HepG2 (cell line): Measurements from ENCODE around the gene UBP1. TPM values are rescaled to one million over a fixed set of nuclear protein-coding genes. Genes with fewer than 3 reads are reported as not detected.

Experiments used
- ATAC-seq: fragments of 200-7000 bp; cut with Tn5 transposase; 3 replicates; pipeline ENCODE4 v1.9.1; 2020; ENCODE audit warnings: mild to moderate bottlenecking, moderate library complexity
- BruUV-seq: library from RNA; stranded (reverse); fragments of 400-500 nt; replicated peaks from 2 replicates; lab custom pipeline; 2021; lab: Mats Ljungman, UMichigan
- CTCF ChIA-PET: fragments of 300-600 bp; formaldehyde crosslinking; extraction: SDS; loops from one replicate; lab custom pipeline; 2021; ENCODE audit warnings: low total read pairs, inconsistent platforms, low intra/inter-chr PET ratio; lab: Yijun Ruan, JAX
- POLR2A ChIA-PET: fragments of 350-600 bp; sonication (Branson Sonifier 250); formaldehyde crosslinking; loops from one replicate; lab custom pipeline; 2020; ENCODE audit warnings: antibody characterized with exemption, inconsistent platforms; lab: Yijun Ruan, JAX
- DNase-seq: peaks from one replicate; pipeline ENCODE4 v3.0.0-alpha.2; 2015; ENCODE audit warnings: low spot score
- FAIRE-seq: peaks from 3 replicates; lab custom pipeline; 2011; peaks lifted over from hg19 to GRCh38; lab: Jason Lieb, UNC
- H2AFZ ChIP-seq: one replicate; pipeline ENCODE4 v1.6.1; 2011; ENCODE audit warnings: low read length, inconsistent platforms
- H3K27ac ChIP-seq: fragments of 300-600 bp; 3 replicates; pipeline ENCODE4 v1.8.0; 2011; ENCODE audit warnings: mixed run types, mild to moderate bottlenecking, mixed read lengths, low read length, inconsistent platforms; ENCODE audit not compliant: insufficient read depth; ENCODE audit errors: extremely low read length
- H3K27me3 ChIP-seq, 2 experiments: fragments of 200-600 bp in 1 of 2; 2 replicates in 1 of 2; 3 replicates in 1 of 2; pipeline versions ENCODE4 v1.6.0 to v1.8.0; 2011; ENCODE audit warnings: low read length in 2 of 2, mild to moderate bottlenecking in 2 of 2, moderate library complexity in 2 of 2, inconsistent platforms in 1 of 2; ENCODE audit not compliant: insufficient read depth in 2 of 2, control insufficient read depth in 1 of 2
- H3K36me3 ChIP-seq, 2 experiments: fragments of 200-600 bp in 1 of 2; replicated peaks in 1 of 2; 2 replicates in 1 of 2; 3 replicates in 1 of 2; pipeline versions ENCODE4 v1.5.1 to v1.8.0; 2011; ENCODE audit warnings: low read length in 2 of 2, inconsistent platforms in 1 of 2; ENCODE audit not compliant: insufficient read depth in 2 of 2, control insufficient read depth in 1 of 2
- H3K4me1 ChIP-seq: 2 replicates; pipeline ENCODE4 v1.5.1; 2012; ENCODE audit warnings: low read length, inconsistent platforms; ENCODE audit not compliant: insufficient read depth
- H3K4me2 ChIP-seq: 2 replicates; pipeline ENCODE4 v1.6.0; 2011; ENCODE audit warnings: low read depth, low read length, inconsistent platforms
- H3K4me3 ChIP-seq, 3 experiments: fragments of 200-600 bp in 1 of 3; sonication (generic), shearing (Covaris generic) in 1 of 3; replicated peaks in 1 of 3; 2 replicates each; pipeline ENCODE4 v1.5.1; 2011 to 2016; ENCODE audit warnings: low read length in 3 of 3, inconsistent platforms in 2 of 3, low read depth in 2 of 3, mild to moderate bottlenecking in 2 of 3, control low read depth in 1 of 3, mixed read lengths in 1 of 3; ENCODE audit not compliant: insufficient read depth in 1 of 3
- H3K79me2 ChIP-seq: one replicate; pipeline ENCODE4 v1.6.1; 2011; ENCODE audit warnings: low read length, inconsistent platforms; ENCODE audit not compliant: insufficient read depth
- H3K9ac ChIP-seq: 2 replicates; pipeline ENCODE4 v1.6.0; 2011; ENCODE audit warnings: mild to moderate bottlenecking, low read depth, low read length, inconsistent platforms; ENCODE audit not compliant: insufficient read depth
- H3K9me3 ChIP-seq: 2 replicates; pipeline ENCODE4 v1.5.1; 2012; ENCODE audit warnings: mild to moderate bottlenecking, low read length
- H4K20me1 ChIP-seq: 2 replicates; pipeline ENCODE4 v1.6.0; 2011; ENCODE audit warnings: inconsistent platforms, mild to moderate bottlenecking, low read length, moderate library complexity; ENCODE audit not compliant: insufficient read depth
- BCL6 ChIP-seq: IDR thresholded peaks from 2 replicates; pipeline ENCODE4 v1.6.1; 2016; ENCODE audit warnings: missing genetic modification reagents, missing compliant biosample characterization
- ZBTB33 ChIP-seq: sonication (generic); formaldehyde crosslinking; IDR thresholded peaks from 2 replicates; pipeline ENCODE4 v1.4.0; 2020; ENCODE audit warnings: missing genetic modification reagents
- ZNF12 ChIP-seq: sonication (generic); formaldehyde crosslinking; IDR thresholded peaks from 2 replicates; pipeline ENCODE4 v1.5.0; 2020; ENCODE audit warnings: missing genetic modification reagents
- WGBS: methylation state at CpG from one replicate; pipeline ENCODE4 v1.1.6; 2017; ENCODE audit warnings: low lambda C conversion rate; 5-methylcytosine and 5-hydroxymethylcytosine counted together
- in situ Hi-C: cut with HindIII; loops from 2 replicates; pipeline ENCODE4 v1.10.0; 2017; ENCODE audit warnings: low pct_unique_long_range_greater_than_20kb; ENCODE audit not compliant: extremely low pct_ligation_motif_present
- intact Hi-C: fragments of 100-400 bp; cut with micrococcal nuclease; formaldehyde crosslinking; loops from one replicate; pipeline ENCODE4 v1.10.0; 2022; ENCODE audit not compliant: unreplicated experiment
- polyA plus RNA-seq, 8 experiments: library from polyadenylated mRNA; depleted of rRNA in 3 of 8; stranded (reverse) in 7 of 8; unstranded in 1 of 8; fragments of >200 nt; fragmentation: Illumina TruSeq in 4 of 8; extraction: Trizol in 4 of 8; gene quantifications; 2 replicates each; pipeline versions ENCODE4 v1.2.1 to v1.2.3, GENCODE V29; 2011 to 2016; ENCODE audit warnings: low read depth in 4 of 8, missing spikeins in 1 of 8, mixed read lengths in 1 of 8; ENCODE audit not compliant: insufficient read depth in 1 of 8
- total RNA-seq, 5 experiments: library from RNA; depleted of rRNA; stranded (reverse); fragments of >200 nt; fragmentation: Illumina TruSeq; extraction: Trizol; gene quantifications; 2 replicates each; pipeline ENCODE4 v1.2.3, GENCODE V29; 2016; ENCODE audit warnings: low read depth in 1 of 5
- TF ChIP-seq, protein P1 (sequence below): sonication (generic); formaldehyde crosslinking; IDR thresholded peaks from 2 replicates; pipeline ENCODE4 v1.5.1; 2020; ENCODE audit warnings: missing genetic modification reagents, mild to moderate bottlenecking, borderline replicate concordance

Gene UBP1
- total and polyA plus RNA-seq, 2 of the 13 experiments (the other 11 are each of a cell fraction or from before 2014, with no cell fraction given) = 48.3 to 79.9 TPM

DNA sequence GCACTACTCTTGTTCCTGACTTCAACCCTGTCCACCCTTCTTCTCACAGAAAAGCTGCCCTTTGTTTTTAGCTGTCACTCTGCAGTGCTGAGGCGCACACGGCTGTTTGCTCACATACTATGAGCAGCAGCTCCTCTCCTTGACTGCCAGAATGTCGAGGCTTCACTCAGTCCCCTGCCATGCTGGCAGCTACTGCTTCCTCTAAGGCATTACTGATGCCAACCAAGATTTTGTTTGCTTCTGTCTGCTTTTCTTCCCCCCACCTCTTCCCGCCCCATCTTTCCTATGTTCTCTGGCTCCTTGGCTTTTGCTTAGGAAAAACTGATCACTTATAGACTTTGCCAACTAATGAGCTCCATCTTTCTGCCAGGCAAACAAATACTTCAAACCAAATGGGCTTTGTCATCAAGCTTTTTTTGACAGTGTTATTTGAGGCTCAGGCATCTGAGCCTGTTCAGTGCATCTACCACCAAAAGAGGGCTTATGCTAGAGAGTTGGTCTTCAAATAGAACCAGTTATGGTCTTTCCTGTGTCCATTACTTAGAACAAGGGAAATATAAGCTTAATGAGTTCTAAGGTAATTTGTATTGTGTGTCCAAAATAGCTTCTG lies 81.9 kb downstream of the UBP1 start:
- no peak overlapping the region for H3K27ac ChIP-seq
- CTCF ChIA-PET = no interaction called here

GRCh38 chr3:33355611-33356010 lies 84.6 kb downstream of the UBP1 start:
- no peaks in the 10 kb centered on the region for H3K79me2 ChIP-seq
- no peak for DNase-seq
- WGBS = 39% methylated on average over 5 of the region's 5 CpGs
- FAIRE-seq = no peak
- peak; percentile 59 for TF ChIP-seq BCL6 (CRISPR knock-in tag)
- TF ChIP-seq, protein P1, sequence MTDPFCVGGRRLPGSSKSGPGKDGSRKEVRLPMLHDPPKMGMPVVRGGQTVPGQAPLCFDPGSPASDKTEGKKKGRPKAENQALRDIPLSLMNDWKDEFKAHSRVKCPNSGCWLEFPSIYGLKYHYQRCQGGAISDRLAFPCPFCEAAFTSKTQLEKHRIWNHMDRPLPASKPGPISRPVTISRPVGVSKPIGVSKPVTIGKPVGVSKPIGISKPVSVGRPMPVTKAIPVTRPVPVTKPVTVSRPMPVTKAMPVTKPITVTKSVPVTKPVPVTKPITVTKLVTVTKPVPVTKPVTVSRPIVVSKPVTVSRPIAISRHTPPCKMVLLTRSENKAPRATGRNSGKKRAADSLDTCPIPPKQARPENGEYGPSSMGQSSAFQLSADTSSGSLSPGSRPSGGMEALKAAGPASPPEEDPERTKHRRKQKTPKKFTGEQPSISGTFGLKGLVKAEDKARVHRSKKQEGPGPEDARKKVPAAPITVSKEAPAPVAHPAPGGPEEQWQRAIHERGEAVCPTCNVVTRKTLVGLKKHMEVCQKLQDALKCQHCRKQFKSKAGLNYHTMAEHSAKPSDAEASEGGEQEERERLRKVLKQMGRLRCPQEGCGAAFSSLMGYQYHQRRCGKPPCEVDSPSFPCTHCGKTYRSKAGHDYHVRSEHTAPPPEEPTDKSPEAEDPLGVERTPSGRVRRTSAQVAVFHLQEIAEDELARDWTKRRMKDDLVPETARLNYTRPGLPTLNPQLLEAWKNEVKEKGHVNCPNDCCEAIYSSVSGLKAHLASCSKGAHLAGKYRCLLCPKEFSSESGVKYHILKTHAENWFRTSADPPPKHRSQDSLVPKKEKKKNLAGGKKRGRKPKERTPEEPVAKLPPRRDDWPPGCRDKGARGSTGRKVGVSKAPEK (CRISPR knock-in tag) = no peak
- TF ChIP-seq, all 625 proteins: peak for 1
- in situ Hi-C loops = loop anchor here (25.0 kb wide), 1 partner anchor 393 kb away; the partner anchor contains the start of gene CCR4
- ChIA-PET POLR2A (no interaction called here), CTCF (no interaction called here)
- H3K27me3 ChIP-seq = no peaks in the 10 kb centered on the region
- no peaks in the 10 kb centered on the region for H3K36me3 ChIP-seq
- intact Hi-C loops = no loop called here
- no TSS peak for BruUV-seq
- H3K4me2 ChIP-seq = no peak overlapping the region
- H4K20me1 ChIP-seq = no peaks in the 10 kb centered on the region
- no peak overlapping the region for H2AFZ ChIP-seq
- H3K27ac ChIP-seq = no peak overlapping the region
- 0 out of 3 replicates have a peak, but pooled peaks have one; percentile 38 for ATAC-seq
- peaks cover 13% of the 10 kb centered on the region for H3K4me1 ChIP-seq
- H3K9me3 ChIP-seq = no peaks in the 10 kb centered on the region
- no peak overlapping the region for H3K4me3 ChIP-seq
- H3K9ac ChIP-seq = no peak overlapping the region

More for the DNA sequence above, 81.9 kb downstream of the UBP1 start:
- Histone ChIP-seq H3K79me2 (no peaks in the 10 kb centered on the region), H2AFZ (no peak overlapping the region), H3K27me3 (no peaks in the 10 kb centered on the region), H3K9me3 (no peaks in the 10 kb centered on the region), H3K4me2 (no peak overlapping the region), H3K4me3 (no peak overlapping the region), H3K4me1 (peaks cover 13% of the 10 kb centered on the region), H4K20me1 (no peaks in the 10 kb centered on the region), H3K9ac (no peak overlapping the region), H3K36me3 (no peaks in the 10 kb centered on the region)
- TF ChIP-seq ZBTB33 = peak; percentile 72
- TF ChIP-seq ZNF12 (CRISPR knock-in tag) = no peak
- POLR2A ChIA-PET = no interaction called here
- DNase-seq (no peak), ATAC-seq (peak; percentile 36; the same call in 2 of the 3 replicates), FAIRE-seq (no peak)
- intact Hi-C loops = no loop called here
- BruUV-seq = no TSS peak
- in situ Hi-C loops = loop anchor here (25.0 kb wide), 1 partner anchor 396 kb away; the partner anchor contains the start of gene CCR4
- 54% methylated on average over 4 of the region's 4 CpGs for WGBS
